NCI-H526 treated with DMSO at 0.1 percent for 48 hours (cell line): ENCODE data around the gene RIN1.

Experiments used
- DNase-seq: peaks from one replicate; lab custom pipeline; 2025; lab: John Stamatoyannopoulos, UW

The RIN1 gene

DNA sequence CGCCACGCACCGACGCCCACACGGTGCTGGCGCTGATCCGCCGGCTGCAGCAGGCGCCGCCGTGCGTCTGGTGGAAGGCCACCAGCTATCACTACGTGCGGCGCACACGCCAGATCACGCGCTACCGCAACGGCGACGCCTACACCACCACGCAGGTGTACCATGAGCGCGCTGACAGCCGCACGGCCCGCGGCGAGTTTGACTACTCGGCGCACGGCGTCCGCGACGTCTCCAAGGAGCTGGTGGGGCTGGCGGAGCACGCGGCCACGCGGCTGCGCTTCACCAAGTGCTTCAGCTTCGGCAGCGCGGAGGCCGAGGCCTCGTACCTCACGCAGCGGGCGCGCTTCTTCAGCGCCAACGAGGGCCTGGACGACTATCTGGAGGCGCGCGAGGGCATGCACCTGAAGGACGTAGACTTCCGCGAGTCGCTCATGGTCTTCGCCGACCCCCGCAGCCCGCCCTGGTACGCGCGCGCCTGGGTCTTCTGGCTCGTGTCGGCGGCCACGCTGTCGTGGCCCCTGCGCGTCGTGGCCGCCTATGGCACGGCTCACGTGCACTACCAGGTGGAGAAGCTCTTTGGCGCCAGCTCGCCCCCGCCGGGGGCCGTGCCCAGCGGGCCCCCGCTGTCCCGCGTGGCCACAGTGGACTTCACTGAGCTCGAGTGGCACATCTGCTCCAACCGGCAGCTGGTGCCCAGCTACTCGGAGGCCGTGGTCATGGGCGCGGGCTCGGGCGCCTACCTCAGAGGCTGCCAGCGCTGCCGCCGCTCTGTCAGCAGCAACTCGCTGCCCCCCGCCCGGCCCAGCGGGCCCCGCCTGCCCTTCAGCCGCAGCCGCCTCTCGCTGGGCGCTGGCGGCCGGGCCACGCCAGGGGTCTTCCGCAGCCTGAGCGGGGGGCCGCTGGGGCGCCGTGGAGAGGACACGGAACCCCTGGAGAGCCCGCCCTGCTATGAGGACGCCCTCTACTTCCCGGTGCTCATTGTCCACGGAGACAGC is 41.3 kb downstream of the RIN1 start:
- no peak for DNase-seq

DNA sequence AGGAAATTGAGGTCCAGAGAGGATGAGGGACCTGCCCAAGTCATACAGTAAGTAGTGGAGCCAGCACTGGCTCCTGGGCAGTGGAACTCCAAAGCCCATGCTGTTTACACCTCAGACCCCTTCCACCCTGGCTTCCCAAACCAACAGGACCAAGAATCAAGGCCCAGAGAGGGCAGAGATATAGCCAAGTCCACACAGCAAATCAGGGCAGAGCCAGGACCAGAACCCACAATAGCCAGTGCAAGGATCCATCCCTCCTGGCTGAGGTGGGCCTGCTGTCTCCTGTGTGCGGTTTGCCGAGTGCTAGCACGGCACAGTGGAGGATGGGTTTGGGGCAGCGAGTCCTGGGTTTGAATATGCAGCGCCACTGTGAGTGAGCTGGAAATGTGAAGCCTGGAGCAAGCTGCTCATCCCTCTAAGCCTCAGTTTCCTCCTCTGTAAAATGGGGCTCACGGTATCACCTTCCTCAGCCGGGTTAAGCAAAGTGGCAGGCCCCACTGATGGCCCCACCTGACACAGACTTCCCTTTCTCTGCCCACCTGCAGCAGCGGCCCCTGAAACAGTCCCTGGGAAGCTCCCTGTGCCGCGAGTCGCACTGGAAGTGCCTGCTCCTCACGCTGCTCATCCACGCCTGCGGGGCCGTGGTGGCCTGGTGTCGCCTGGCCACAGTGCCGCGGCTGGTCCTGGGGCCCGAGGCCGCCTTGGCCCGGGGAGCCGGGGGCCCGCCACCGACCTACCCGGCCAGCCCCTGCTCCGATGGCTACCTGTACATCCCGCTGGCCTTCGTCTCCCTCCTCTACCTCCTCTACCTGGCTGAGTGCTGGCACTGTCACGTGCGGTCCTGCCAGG is 42.2 kb downstream of the RIN1 start:
- DNase-seq: no peak

DNA sequence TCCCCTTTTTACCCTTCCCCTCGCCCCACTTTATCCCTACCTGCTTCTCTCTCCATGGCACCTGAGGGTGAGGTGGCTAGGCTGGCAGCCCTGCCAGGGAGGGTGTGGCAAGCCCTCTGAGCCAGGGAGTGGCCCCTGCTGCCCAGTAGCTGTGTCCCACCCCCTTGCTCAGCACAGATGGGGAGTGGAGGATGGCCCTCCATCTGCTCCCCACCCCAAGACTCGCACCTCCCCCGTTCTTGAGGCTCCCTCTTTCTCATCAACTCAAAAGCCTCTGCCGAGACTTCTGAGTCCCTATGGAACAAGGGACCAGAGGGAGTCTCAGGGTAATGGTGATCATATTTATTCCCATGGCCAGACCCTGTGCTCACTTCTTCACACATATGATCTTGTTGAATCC is 42.9 kb downstream of the RIN1 start:
- DNase-seq: no peak

DNA sequence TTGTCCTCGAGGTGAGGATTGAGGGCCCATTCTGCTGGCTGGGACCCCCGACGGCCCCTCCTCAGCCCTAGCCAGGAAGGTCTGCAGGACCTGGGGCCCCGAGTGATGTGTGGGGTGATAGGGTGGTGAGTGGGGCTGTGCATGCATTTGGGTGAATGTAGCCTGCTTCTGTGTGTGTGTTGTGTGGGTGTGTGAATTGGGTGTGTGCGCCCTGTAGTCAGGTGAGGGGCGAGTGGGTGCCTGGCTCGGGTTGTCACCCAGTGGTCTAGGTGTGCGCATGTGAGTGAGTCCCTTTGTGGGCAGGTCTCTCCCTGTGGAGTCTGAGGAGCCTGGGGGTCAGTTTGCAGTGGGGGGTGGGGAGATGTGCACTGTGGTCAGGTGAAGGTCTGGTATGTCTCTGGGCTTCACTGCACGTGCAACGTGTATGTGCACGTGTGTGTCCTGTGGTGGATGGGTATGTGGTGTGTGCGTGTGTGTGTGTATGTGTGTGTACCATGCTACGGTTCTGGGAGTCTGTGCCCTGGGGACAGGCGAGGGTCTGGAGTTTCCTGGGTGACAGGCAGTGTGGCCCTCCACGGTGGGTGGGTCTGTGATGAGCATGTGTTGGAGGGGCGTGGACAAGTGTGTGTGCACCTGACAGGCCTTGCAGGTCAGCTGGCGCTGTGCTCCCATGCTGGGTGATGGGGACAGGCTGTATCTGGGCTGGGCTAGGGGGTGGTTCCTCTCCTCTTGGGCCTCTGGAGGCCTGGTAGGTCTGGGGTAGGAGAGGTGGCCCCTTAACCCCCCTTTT is 43.5 kb downstream of the RIN1 start:
- no peak for DNase-seq

DNA sequence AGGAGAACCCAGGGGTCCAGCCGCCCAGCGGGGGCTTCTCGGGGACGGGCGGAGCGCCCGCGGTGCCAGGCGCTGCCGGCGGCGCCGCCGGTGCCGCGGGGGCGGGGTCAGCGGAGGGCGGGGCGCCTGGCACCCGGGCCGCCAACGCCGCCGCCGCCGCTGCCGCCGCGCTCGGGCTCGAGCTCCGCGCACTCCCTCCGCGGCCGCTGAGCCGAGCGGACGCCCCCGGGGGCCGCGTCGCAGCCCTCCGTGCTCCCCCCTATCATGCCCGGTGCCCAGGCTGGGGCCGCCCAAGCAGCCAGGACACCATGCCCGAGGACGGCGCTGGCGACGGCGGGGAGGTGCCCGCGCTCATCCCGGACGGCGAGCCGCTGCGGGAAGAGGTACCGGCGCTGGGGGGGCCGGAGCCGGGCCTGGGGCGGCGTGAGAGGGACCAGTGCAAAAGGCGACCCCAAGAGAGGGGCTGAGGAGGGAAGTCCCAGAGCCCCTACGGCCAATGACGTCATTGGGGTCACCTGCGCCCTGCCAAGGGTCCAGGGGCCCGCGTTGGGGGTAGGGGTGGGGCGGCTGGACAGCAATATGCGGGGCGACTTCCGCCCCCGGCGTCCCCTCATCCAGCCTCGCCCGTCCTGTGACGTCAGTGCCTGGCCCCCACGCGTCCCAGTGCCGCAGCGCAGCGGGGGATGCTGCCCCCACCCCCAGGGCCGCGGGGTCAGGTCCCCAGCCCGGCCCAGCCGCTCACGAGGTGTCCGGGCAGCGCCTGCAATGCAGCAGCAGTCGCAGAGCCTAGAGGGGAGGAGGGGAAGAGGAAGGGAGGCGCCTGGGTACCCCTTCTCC is 44.3 kb downstream of the RIN1 start, which contains the start of gene TMEM151A:
TSS of gene TMEM151A (plus strand) at position 189 of the 837 bp plus-strand sequence. CDS start at position 309, 120 bp downstream.
- no peak for DNase-seq

DNA sequence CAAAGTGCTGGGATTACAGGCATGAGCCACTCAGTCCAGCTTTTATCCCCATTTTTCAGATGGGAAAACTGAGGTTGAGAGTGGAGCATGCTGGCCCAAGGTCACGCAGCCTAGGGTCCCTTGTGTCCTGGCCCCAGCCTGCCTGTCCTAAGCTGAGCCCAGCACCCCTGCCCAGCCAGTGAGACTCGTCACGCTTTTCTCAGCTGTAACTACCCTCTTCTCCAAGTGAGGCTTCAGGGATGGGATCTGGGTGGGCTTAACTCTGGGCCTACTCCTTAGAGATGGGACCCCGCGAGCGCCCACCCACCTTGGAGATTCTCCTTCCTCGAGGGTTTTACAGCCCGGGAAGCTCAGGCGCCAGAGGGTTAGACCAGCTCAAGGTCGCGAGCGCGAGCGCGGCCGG is 44.9 kb downstream of the RIN1 start:
- DNase-seq: no peak

DNA sequence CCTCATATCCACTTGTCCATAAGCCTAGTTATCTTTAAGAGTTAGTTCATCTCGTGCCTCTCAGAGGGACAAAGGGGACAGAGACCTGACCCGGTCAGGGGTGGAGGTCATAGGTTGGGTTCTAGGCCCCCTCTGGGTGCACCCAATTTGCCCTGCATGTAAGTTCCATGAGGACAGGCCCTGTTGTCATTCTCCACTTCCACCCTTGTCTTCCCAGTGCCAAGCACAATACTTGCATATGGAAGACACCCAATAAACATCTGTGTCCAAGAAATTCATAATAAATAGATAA is 46.0 kb downstream of the RIN1 start:
- DNase-seq: no peak

DNA sequence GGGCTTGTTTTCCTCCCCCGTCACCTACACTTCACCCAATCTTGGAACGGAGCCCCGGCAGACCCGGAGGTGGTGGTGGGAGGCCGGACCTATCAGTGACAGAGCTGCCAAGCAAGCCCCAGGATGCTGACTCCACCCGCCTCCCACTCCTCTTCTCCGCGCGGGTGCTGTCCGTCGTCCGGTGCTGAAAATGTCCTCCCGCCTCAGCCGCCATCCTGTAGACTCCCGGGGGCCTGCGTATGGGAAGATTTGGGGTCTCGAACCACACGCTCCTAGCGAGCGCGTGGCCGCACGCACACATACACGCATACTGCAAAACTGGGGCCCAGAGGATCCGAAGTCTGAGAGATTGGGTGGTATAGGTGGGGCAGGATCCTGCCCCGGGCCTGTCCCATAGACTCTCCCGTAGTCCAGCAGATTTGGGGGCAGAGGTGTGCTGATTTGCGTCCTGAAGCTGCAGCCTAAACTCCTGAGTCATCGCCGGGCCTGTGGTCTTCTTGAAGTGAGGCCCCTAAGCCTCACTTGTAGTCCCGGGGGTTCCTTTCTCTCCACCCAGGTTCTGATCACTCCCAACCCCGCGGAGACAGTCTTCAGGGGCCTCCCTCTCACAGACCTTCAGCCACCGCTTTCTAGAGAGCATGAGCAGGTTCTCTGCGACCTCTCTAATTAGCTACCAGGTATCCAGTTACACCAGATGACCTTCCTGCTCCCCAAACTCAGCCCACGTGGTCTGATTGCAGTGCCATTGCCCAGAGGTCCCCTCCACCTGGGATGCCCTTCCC is 46.5 kb downstream of the RIN1 start:
- no peak for DNase-seq

DNA sequence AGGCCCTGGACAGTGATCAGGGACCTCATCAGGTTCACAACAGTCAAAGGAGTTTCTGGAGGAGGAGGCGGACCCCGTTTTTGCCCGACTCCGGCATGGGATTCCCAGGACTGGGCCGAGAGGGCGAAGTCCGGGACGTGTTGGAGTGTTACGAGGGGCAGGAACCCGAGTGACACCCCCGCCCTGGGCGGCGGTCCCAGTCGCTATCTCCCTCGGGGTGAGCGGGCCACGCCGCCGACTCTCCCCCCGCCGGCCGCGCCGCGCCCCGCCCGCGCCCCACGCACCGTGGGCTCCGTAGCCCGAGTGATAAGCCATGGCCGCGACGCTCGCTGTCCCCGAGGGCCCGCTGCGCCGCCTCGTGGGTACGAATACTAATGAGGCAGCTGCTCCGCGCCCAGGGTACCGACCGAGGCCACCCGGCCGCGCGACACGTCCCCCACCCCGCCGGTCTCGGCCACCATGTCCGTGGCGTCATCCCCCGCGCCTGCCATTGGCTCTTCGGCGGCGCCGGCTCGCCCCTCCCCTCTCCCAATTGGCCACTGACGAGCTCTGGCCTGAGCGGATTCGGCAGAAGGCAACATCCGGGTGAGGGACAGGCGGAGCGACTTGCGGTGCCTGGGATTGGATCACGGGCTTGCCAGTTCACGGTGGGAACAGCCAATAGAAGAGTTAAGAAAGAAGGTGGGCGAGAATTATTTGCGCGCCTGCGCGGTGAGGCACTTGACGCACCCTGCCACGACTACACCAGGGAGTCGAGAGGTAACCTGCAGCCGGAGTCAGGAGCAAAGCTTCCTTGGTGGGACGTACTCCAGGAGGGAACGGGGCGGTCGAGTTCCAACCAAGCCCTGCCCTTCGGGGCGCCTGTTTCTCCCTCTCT is 47.3 kb downstream of the RIN1 start, which contains the start of gene YIF1A:
TSS of gene YIF1A (minus strand) at position 473 of the 877 bp plus-strand sequence. CDS start at position 315, 158 bp downstream.
- peak; percentile 99 for DNase-seq

DNA sequence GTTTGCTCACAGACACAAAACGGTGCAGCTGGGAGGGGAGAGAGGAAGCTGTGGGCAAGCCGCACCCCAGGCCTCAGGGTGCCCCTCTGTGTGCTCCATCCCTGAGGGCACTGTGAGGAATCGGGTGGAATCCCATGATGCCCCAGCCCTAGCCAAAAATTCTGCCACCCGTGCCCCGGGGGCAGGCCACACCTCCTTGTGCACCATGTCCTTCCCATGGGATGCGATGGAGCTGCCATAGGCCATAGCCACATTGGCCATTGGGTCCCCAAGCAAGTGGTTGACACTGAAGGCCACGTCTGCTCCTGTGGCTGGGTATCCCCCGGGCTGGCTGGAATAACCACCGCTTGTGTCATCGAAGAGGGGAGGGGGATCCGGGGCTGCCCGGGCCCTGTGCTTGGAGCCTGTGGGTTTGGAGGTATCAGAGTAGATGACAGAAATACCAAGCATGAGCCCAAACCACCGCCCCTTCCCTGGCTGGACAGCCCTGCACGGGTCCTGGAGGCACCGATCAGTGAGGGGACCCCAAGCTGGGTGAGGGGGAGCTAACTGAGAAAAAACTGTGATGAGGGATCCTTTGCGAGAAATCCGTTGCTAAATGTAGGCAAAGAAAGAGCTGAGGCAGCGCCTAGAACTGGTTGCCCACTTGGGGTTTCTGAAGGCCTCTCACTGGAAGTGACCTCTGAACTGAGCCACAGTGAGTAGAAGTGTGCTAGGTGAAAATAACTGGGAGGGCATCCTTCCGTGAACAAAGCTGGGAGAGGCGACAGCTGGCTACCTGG is 48.2 kb downstream of the RIN1 start:
- no peak for DNase-seq

DNA sequence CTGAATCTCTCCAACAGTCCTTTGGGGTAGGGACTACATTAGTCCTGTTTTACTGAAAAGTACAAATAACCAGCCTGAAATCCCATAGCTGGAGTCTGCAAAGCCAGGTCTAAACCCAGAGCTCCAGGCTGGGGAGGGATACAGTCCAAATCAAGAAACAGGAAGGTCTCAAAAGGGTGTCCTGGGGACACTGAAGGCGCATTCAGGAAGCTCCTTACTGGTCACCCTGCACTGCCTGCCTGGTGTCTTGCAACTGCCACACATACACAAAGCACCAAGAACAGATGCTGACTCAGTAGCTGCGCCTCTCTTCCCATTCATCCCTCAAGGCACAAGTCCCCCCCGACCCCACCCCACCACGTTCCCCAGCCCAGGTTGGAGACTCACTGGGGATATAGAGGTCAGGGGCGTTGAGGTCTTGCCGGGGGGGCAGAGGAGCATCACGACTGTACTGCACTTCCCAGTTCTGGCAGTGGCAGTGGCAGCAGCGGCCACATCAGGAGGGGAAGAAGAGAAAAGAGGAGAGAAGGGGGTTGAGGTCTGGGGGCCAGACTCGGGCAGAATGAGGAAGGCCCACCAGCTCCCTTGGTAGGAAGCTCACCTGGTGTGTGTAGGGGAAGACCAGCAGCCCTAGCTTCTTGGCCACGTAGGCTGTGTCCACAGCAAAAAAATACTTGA is 48.9 kb downstream of the RIN1 start:
- DNase-seq: no peak

DNA sequence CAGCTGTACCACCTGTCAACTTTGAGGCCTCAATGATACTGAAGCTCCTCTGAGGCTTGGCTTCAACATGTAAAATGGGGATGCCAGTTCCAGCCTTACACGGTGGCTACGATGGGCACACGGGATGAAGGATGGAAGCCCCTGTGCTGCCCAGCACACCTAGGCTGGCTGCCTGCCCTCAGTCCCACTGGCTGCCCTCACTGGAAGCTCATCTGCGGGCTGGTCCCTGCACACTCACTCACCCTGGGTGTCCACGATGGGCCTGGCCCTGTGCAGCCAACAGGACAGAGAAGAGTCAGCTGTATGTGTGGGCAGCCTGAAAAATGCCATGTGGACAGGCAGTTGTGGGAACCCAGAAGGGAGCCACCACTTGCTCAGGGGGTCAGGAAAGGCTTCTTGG is 49.5 kb downstream of the RIN1 start:
- no peak for DNase-seq

DNA sequence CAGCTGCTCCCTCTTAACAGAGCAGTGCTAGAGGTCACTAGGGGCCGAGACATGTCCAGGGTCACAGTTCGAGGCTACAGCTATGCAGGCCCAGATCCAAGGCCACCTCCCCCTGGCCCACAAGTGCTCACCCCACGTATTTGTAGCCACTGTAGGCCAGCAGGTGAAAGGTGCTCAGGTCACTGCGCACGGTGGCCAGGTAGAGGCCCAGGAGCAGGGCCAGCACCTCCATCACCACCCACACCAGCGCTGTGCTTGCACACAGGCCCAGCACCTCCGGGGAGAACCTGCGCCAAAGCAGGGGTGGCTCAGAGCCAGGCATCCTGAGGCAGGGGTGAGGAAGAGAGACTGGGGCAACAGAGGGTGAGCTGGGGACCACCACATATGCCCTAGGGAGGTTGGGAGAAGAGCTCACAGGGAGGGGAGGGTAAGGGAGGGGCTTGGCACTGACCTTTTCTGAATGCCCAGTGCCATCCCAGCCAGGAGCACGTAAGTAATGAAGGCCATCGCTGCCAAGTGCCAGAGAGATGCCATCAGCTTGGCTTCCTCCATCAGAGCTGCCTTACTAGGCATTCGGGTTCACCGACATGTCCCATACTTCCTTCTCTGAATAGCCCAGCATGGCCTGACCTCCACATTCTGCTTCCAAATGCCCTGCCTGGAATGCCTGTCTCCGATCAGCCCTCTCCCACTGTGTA is 50.8 kb downstream of the RIN1 start:
- DNase-seq: no peak

DNA sequence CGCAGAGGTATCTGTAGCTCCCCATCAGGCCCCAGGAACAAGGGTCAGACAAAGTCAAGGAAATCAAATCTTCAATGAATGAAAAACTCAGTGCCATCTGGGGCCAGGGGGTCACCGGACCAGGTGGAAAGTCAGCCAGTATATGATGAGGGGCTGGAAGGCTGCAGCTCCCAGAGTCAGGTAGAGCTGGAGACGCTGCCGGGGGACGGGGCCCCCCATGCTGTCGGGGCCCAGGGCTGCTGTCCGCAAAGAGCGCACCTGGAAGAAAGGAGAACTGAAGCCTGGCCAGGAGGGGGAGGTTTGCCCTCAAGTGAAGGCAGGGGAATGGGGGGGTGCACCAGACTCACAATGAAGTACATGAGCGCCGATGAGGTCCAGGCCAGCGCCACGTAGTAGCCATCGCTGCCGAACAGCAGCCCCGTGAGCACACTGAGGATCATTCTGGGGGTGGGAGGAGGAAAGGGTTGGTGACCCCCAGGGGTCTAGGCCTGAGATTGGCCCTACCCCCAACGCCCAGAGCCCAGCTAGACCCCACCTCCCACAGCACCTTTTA is 51.6 kb downstream of the RIN1 start:
- DNase-seq: no peak

DNA sequence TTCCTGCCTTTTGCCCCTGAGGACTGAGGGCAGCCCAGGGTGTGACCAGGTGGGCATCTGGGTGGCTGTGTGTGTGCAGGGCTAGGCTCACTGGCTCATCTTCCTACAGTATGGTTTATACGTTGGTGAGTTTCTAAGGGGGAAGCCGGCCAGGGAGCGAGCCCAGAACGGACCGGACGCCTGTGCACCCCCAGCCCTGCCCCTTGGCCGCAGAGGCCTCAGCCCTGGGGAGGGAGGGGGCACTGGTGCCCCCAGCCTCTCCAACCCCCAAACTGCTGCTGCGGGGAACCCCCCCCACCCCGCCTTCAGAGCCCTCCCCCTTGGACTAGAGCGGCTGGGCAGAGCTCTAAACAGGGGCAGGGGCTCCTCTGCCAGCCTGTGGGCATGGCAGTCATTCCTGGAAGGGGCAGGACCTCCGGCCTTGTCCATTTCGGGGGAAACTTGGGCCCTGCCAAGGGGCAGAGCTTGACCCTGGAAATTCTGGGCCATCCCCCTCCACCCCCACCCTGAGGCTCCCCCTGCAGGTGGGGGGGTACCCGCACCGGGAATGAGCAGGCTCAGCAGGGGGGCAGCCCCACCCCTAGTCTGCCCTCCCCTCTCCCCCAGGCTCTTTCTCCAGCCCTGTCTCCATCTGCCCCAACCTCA is 52.7 kb downstream of the RIN1 start:
- no peak for DNase-seq
